GM18870 (cell line): ENCODE results near the gene SPOP.
"Not testable (repeated sequence)": the region's sequence is repeated elsewhere in the genome, so short reads cannot be mapped to it uniquely, and the experiment has no call there.

Source experiments
- ATAC-seq: cut with Tn5 transposase; IDR thresholded peaks from one replicate; pipeline ENCODE4 v1.9.1; 2021; ENCODE audit warnings: moderate library complexity; ENCODE audit not compliant: unreplicated experiment

The SPOP gene

GRCh38 chr17:49659661-49660382 lies 18.1 kb downstream of the SPOP start:
- no peak for ATAC-seq

DNA sequence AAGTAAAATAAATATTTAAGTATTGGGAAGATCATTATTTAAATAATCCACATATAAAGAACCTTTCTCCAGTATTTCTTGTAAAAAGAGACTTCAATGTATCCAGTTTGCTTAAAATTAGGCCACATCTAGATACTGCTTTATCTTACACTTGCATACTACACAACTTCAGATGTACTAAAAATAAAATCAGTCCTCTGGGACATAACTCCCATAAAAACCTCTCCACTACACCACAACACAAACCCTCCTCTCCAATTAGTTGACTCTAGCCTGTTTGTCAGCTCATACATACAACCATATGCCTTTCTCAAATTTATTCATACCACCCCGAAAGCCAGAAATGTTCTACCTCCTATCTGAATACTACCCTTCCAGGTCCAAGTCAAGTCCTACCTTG lies 21.6 kb downstream of the SPOP start:
- ATAC-seq: no peak

GRCh38 chr17:49647256-49647585 lies 30.7 kb downstream of the SPOP start:
- ATAC-seq: no peak

DNA sequence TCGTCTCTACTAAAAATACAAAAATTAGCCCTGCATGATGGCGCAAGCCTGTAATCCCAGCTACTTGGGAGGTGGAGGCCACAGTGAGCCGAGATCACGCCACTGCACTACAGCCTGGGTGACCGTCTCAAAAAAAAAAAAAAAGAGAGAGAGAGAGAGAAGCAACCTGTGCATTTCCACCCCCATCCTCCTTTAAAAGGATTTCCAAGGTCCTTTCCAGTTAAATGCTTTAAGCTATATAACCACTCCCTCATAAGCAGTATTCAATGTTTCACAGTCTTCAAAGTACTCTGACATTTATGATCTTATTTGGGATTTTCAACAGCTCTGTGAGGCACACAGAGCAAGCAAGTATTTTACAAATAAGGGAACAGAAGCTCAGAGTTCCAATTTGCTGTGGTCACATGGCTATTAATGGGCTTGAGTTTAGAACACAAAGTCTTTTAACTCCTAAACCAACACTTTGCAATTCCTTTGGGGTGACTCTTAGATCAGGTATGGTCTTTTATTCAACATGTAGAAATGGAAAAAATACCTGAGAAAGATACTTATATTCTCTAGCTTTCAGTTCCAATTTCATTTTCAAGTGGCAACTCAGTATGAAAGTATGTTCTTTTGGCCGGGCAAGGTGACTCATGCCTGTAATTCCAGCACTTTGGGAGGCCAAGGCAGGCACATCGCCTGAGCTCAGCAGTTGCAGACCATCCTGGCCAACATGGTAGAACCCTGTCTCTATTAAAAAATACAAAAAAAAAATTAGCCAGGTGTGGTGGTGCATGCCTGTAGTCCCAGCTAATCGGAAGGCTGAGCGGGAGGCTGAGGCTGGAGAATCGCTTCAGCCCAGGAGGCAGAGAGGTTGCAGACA lies 31.3 kb downstream of the SPOP start:
- no peak for ATAC-seq

- not testable (repeated sequence) for ATAC-seq
Observed at GRCh38 chr17:49646056-49646390, 31.9 kb downstream of the SPOP start.

DNA sequence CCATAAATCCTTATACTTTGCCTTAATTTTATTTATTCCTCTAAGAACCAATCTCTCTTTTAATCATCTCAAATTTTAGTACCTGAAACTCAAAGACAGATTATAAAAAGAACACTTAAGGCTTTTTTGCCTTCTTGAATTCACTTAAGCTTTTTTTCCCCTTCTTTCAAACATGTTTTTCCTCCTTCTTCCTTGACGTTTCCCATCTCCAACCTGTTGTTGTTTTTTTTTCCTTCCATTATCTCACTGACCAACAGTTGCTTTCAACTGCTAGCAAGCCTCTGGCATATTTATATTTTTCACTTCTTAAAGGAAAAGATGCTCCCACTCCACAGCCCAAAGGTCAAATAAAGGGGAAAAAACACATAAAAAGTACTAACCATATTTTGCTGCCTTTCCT lies 32.2 kb downstream of the SPOP start:
- ATAC-seq: no peak

- ATAC-seq: no peak
Observed at GRCh38 chr17:49640556-49640955, 37.3 kb downstream of the SPOP start.

GRCh38 chr17:49638818-49639217 lies 39.1 kb downstream of the SPOP start:
- no peak for ATAC-seq

DNA sequence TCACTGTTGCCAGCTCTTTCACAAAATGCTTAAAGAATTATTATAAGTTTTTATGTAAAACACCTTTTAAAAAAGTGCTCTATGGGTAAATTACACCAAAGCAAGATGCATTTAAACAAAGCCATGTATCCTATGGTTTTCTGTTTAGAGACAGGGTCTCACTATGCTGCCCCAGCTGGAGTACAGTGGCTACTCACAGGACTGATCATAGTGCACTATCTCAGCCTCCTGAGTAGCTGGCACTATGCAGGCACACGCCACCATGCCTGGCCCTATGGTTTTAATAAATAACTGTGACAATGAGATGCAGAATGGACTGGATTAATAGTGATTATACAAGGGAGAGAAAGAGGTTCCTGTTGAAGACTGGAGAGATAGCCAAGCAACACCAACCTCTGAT lies 40.2 kb downstream of the SPOP start:
- ATAC-seq: no peak

GRCh38 chr17:49637050-49637449 lies 40.8 kb downstream of the SPOP start:
- no peak for ATAC-seq

- ATAC-seq: no peak
Observed at GRCh38 chr17:49635121-49635520, 42.8 kb downstream of the SPOP start.

DNA sequence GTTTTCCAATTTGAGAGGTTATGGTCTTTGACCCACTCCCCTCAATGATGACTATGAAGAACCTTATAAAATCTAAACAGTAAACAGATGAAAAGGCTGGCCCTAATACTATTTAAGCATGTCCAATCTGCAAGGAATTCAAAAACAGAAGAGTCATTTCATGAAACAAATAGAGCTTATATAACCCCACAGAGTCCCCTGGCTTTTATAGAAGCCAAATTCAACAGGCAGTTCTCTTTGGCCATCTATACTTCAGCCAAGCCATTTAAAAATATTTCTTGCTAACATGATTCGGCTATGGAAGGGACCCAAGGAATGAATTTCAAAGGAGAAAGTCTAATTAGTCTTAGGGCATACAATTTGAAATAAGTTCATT lies 43.4 kb downstream of the SPOP start:
- ATAC-seq: no peak

DNA sequence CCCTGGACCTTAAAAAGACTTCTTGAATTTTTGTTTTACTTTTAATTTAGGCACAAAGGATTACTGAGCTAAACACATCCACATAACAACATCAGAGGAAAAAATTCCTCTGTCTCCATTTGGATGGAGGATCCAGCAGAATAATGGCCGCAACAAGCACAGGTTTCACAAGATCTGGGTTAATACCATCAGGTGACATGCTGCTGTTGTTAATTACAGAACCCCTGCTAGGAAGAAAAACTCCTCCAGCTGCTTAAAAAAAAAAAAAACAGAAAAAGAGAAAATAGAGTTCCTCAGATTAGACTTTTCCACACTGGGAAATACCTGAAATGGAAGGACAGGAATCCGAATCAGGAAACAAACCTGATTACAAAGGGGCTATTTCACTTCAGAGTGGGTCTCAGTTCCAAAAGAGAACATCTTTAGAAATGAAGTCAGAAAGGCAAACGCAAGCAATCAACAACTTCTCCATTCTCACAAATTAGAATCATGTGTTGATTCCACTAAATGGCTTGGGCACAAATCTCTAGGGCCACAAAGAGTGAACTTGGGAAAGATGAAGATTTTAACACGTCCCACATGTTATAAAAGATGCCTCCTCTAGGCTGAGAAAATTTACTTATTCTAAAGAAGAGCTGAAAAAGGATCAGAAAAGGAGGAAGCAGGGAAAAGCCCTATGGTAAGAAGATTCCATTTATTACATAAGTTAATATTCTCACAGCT lies 44.0 kb downstream of the SPOP start:
- no peak for ATAC-seq

GRCh38 chr17:49633250-49633649 lies 44.6 kb downstream of the SPOP start:
- no peak for ATAC-seq

GRCh38 chr17:49632201-49632600 lies 45.7 kb downstream of the SPOP start:
- no peak for ATAC-seq

- ATAC-seq: no peak
Observed at GRCh38 chr17:49631496-49631895, 46.4 kb downstream of the SPOP start.

DNA sequence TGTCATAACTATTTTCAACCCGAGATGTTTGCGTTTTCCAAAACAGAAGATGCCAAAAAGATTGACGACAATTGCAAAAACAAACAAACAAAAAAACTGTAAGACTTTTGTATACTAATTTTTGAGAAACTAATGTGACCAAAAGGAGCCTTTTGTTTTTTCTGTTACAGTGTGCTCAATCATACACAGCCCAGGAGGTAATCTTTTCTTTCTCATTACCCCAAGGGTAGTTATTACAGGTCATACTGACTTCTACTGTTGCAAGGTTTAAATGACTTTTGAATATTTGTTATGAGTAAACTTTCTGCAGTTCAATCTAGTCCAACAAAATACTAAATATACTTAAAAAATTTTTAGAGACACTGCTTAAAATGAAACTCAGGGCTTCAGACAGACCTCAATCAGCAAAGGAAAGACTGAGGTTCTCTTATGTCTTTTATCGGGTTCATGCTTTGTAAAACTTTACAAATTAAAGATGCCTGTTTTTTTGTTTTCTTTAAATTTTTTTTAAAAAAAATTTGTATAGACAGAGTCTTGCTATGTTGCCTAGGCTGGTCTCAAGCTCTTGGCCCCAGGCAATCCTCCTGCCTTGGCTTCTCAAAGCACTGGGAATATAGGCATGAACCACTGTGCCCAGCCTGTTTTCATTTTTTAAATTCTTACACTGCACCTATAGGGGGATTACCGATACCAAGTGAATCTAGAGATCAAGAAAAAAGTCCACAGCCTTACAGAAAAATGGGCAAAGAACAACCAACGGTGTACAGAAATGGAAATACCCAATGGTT lies 47.6 kb downstream of the SPOP start:
- no peak for ATAC-seq

DNA sequence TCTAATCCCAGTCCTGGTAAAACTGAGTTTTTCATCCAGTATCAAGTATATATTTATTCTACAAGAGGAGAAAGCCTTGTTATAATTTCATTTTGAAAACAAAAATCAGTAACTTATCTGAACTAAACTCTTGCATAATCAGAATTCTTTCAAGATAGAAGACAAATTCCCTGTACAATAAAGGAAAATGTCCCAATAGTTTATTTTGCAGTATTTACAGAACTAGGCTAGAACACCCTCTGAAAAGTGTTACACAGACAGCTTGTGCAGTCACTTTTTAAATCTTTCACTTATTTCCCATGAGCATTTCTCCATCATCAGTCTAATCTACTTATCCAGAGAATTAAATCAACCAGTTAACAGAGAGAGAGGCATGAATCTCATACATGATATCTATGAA lies 48.5 kb downstream of the SPOP start:
- no peak for ATAC-seq

GRCh38 chr17:49624896-49625295 lies 53.0 kb downstream of the SPOP start:
- no peak for ATAC-seq

- no peak for ATAC-seq
Observed at GRCh38 chr17:49621946-49622529, 55.9 kb downstream of the SPOP start.

- no peak for ATAC-seq
Observed at GRCh38 chr17:49621420-49621819, 56.5 kb downstream of the SPOP start.
